Smooth muscle cell (in vitro differentiated cells): ENCODE measurements around the gene TGM2. TPM values are rescaled to one million over a fixed set of nuclear protein-coding genes. Genes with fewer than 3 reads are reported as not detected.

Experiments
- DNase-seq: peaks from one replicate; lab custom pipeline; 2025; ENCODE audit not compliant: unreplicated experiment; lab: John Stamatoyannopoulos, UW
- H2AFZ ChIP-seq: fragments of 200-600 bp; sonication (generic); 2 replicates; pipeline ENCODE4 v1.6.0; 2016; ENCODE audit warnings: antibody characterized with exemption, low read depth, mild to moderate bottlenecking
- H3F3A ChIP-seq: fragments of 200-600 bp; sonication (generic); 2 replicates; pipeline ENCODE4 v1.6.0; 2017; ENCODE audit warnings: antibody characterized with exemption, low read depth
- H3K27ac ChIP-seq: fragments of 200-600 bp; sonication (generic); 2 replicates; pipeline ENCODE4 v1.5.1; 2016; ENCODE audit warnings: low read depth, mild to moderate bottlenecking
- H3K27me3 ChIP-seq: fragments of 200-600 bp; sonication (generic); 2 replicates; pipeline ENCODE4 v1.6.1; 2016; ENCODE audit warnings: low read depth, mild to moderate bottlenecking
- H3K36me3 ChIP-seq: fragments of 200-600 bp; sonication (generic); 2 replicates; pipeline ENCODE4 v1.5.1; 2016; ENCODE audit warnings: low read depth
- H3K4me1 ChIP-seq: fragments of 200-600 bp; sonication (generic); 2 replicates; pipeline ENCODE4 v1.5.1; 2016; ENCODE audit warnings: low read depth
- H3K4me2 ChIP-seq: fragments of 200-600 bp; sonication (generic); 2 replicates; pipeline ENCODE4 v1.6.0; 2016; ENCODE audit warnings: mild to moderate bottlenecking
- H3K4me3 ChIP-seq: fragments of 200-600 bp; sonication (generic); 2 replicates; pipeline ENCODE4 v1.5.1; 2016; ENCODE audit warnings: mild to moderate bottlenecking
- H3K79me2 ChIP-seq: fragments of 200-600 bp; sonication (generic); 2 replicates; pipeline ENCODE4 v1.6.0; 2016; ENCODE audit warnings: low read depth, mild to moderate bottlenecking
- H3K9ac ChIP-seq: fragments of 200-600 bp; sonication (generic); 2 replicates; pipeline ENCODE4 v1.6.0; 2016; ENCODE audit warnings: low read depth
- H3K9me3 ChIP-seq: fragments of 200-600 bp; sonication (generic); replicated peaks from 2 replicates; pipeline ENCODE4 v1.5.1; 2016; ENCODE audit warnings: low read depth
- H4K20me1 ChIP-seq: fragments of 200-600 bp; sonication (generic); 2 replicates; pipeline ENCODE4 v1.6.0; 2016; ENCODE audit warnings: low read depth
- WGBS: methylation state at CpG from one replicate; pipeline ENCODE4 v1.1.7; 2016; ENCODE audit warnings: low lambda C conversion rate; 5-methylcytosine and 5-hydroxymethylcytosine counted together
- polyA plus RNA-seq: library from polyadenylated mRNA; unstranded; fragments of >200 nt; fragmentation: Nextera tagmentation; extraction: Ambion mirVana; gene quantifications from 2 replicates; pipeline ENCODE4 v1.2.1, GENCODE V29; 2016
- total RNA-seq: library from RNA; depleted of rRNA; stranded (reverse); fragments of >200 nt; gene quantifications from 2 replicates; pipeline ENCODE4 v1.2.3, GENCODE V29; 2014
- TF ChIP-seq, protein P1 (sequence below): fragments of 200-600 bp; sonication (generic); IDR thresholded peaks from 2 replicates; pipeline ENCODE4 v1.5.1; 2017; ENCODE audit warnings: borderline replicate concordance, mild to moderate bottlenecking, antibody characterized with exemption; ENCODE audit not compliant: insufficient read depth, poor library complexity, severe bottlenecking

TGM2 gene
- total and polyA plus RNA-seq, 2 experiments from 2014 or later, result 41.7 to 72.0 TPM

DNA sequence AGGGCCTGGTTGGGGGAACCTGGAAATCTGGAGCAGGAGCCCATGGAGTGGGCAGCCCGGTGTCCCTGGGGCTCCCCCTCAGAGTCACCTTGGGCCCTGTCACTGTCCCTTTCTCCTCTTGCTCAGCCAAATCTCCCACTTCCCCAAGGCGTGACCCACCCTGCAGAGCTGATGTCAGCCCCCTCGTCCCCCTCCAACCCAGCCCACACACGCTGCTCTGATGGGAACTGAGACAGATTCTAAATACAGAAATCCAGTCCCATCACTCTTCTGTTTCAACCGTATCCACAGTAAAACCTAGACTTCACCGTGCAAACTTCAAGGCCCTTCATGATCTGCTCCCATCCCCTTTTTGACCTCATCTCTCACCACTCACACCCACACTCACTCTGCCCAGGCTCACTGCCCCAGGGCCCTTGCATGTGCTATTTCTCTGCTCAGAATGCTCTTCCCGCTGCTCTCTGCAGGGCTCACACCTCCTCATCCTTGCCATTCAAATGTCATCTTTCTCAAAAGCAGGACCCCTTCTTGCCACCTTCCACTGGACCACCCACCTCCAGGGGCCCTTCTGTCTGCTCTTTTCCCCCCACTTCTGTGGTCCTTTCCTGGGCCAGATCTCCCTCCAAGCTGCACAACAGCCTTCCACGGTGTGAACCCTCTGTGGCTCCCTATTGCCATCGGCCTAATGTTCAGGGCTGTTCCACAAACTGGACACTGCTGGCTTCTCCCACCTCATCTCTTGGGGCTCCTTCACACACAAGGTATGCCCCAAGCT is 16.6 kb downstream of the TGM2 start:
- Histone ChIP-seq H3K36me3 (no peaks in the 10 kb centered on the region), H3K9ac (no peak overlapping the region), H2AFZ (no peak overlapping the region), H3K4me2 (no peak overlapping the region), H3K27me3 (no peaks in the 10 kb centered on the region), H4K20me1 (no peaks in the 10 kb centered on the region), H3K79me2 (no peaks in the 10 kb centered on the region), H3K27ac (no peak overlapping the region), H3K4me1 (peaks cover 3% of the 10 kb centered on the region), H3K4me3 (no peak overlapping the region), H3F3A (no peaks in the 10 kb centered on the region), H3K9me3 (no peaks in the 10 kb centered on the region)
- TF ChIP-seq, protein P1, sequence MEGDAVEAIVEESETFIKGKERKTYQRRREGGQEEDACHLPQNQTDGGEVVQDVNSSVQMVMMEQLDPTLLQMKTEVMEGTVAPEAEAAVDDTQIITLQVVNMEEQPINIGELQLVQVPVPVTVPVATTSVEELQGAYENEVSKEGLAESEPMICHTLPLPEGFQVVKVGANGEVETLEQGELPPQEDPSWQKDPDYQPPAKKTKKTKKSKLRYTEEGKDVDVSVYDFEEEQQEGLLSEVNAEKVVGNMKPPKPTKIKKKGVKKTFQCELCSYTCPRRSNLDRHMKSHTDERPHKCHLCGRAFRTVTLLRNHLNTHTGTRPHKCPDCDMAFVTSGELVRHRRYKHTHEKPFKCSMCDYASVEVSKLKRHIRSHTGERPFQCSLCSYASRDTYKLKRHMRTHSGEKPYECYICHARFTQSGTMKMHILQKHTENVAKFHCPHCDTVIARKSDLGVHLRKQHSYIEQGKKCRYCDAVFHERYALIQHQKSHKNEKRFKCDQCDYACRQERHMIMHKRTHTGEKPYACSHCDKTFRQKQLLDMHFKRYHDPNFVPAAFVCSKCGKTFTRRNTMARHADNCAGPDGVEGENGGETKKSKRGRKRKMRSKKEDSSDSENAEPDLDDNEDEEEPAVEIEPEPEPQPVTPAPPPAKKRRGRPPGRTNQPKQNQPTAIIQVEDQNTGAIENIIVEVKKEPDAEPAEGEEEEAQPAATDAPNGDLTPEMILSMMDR, result no peak
- WGBS, result 95% methylated on average over 9 of the region's 9 CpGs
- DNase-seq, result no peak

DNA sequence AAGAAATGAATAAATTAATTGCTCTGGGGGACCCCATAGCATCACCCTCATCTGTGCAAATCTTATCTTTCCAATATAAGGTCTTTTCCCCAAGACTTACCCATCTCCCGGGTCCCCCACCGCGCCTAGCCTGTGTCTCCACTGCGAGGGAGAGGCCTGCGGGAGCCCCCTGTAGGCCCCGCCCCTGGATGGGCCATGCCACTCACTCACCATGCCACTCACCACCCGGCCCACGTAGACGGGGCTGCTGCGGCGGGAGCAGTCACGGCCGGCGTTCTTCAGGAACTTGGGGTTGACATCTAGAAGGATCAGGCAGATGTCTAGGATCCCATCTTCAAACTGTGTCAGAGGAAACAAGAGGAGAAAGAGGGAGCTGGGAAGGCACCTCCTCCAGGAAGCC is 17.3 kb downstream of the TGM2 start:
- H3K36me3 ChIP-seq, result no peaks in the 10 kb centered on the region
- H3K9me3 ChIP-seq, result no peaks in the 10 kb centered on the region
- WGBS, result 90% methylated on average over 14 of the region's 14 CpGs
- H3K4me2 ChIP-seq, result no peak overlapping the region
- DNase-seq, result no peak
- no peak overlapping the region for H3K9ac ChIP-seq
- no peaks in the 10 kb centered on the region for H3K79me2 ChIP-seq
- no peaks in the 10 kb centered on the region for H4K20me1 ChIP-seq
- H3F3A ChIP-seq, result no peaks in the 10 kb centered on the region
- no peaks in the 10 kb centered on the region for H3K27me3 ChIP-seq
- peaks cover 7% of the 10 kb centered on the region for H3K4me1 ChIP-seq
- H3K27ac ChIP-seq, result no peak overlapping the region
- H3K4me3 ChIP-seq, result no peak overlapping the region
- TF ChIP-seq, protein P1, result no peak
- no peak overlapping the region for H2AFZ ChIP-seq

DNA sequence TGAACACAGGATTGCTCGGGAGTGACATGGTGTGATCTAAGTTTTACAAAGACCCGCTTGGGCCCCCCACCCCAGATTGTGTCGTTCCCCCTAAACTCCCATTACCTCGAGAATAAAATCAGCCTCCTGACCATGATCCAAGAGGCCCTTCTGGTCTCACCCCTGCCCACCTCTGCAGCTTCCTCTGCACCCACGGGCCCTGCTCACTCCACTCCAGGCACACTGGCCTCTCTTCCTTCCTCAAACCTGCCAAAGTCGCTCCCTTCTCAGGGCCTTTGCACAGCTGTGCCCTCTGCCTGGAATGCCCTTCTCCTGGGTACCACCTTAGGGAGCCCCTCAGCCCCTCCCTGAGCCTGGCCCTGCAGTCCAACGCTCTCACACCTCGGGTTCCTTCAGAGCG is 17.9 kb downstream of the TGM2 start:
- whole genome bisulfite sequencing, result 93% methylated on average over 5 of the region's 9 CpGs
- no peak overlapping the region for H3K27ac ChIP-seq

More for the DNA sequence above, 17.9 kb downstream of the TGM2 start:
- peaks cover 7% of the 10 kb centered on the region for H3K4me1 ChIP-seq
- TF ChIP-seq, protein P1, result no peak
- no peak overlapping the region for H3K4me3 ChIP-seq
- no peaks in the 10 kb centered on the region for H3K9me3 ChIP-seq
- no peaks in the 10 kb centered on the region for H4K20me1 ChIP-seq
- H3K27me3 ChIP-seq, result no peaks in the 10 kb centered on the region
- no peaks in the 10 kb centered on the region for H3K36me3 ChIP-seq
- no peak overlapping the region for H3K4me2 ChIP-seq
- H2AFZ ChIP-seq, result no peak overlapping the region
- no peak overlapping the region for H3K9ac ChIP-seq
- DNase-seq, result no peak
- H3F3A ChIP-seq, result no peaks in the 10 kb centered on the region
- H3K79me2 ChIP-seq, result no peaks in the 10 kb centered on the region
